Trophoblast cell (in vitro differentiated cells and primary cell): ENCODE results near the gene TNFSF4.

Experiments
- DNase-seq, 2 donors: peaks; one replicate each; pipeline ENCODE4 v3.0.0-alpha.2; 2016
- H2AFZ ChIP-seq: 2 replicates; pipeline ENCODE4 v1.6.1; 2013; ENCODE audit warnings: low read length, moderate library complexity, mild to moderate bottlenecking; ENCODE audit not compliant: insufficient read depth, poor library complexity
- H2AK5ac ChIP-seq: 2 replicates; pipeline ENCODE4 v1.6.1; 2013; ENCODE audit warnings: mild to moderate bottlenecking, low read length
- H2BK120ac ChIP-seq: 2 replicates; pipeline ENCODE4 v1.6.1; 2013; ENCODE audit warnings: low read length, mild to moderate bottlenecking, moderate library complexity; ENCODE audit not compliant: insufficient read depth, poor library complexity
- H2BK12ac ChIP-seq: 2 replicates; pipeline ENCODE4 v1.6.1; 2013; ENCODE audit warnings: mild to moderate bottlenecking, low read length, moderate library complexity
- H2BK5ac ChIP-seq: 2 replicates; pipeline ENCODE4 v1.6.1; 2013; ENCODE audit warnings: low read length, low read depth, moderate library complexity, mild to moderate bottlenecking; ENCODE audit not compliant: poor library complexity
- H3K14ac ChIP-seq: 2 replicates; pipeline ENCODE4 v1.6.1; 2013; ENCODE audit warnings: mild to moderate bottlenecking, low read length
- H3K18ac ChIP-seq: 2 replicates; pipeline ENCODE4 v1.6.1; 2013; ENCODE audit warnings: mild to moderate bottlenecking, low read length
- H3K23ac ChIP-seq: 2 replicates; pipeline ENCODE4 v1.6.1; 2013; ENCODE audit warnings: low read length
- H3K27ac ChIP-seq: 2 replicates; pipeline ENCODE4 v1.5.1; 2013; ENCODE audit warnings: low read depth, mild to moderate bottlenecking, inconsistent platforms, low read length, moderate library complexity
- H3K27me3 ChIP-seq: 2 replicates; pipeline ENCODE4 v1.6.1; 2013; ENCODE audit warnings: inconsistent platforms, mild to moderate bottlenecking, low read length, moderate library complexity; ENCODE audit not compliant: insufficient read depth
- H3K36me3 ChIP-seq, 2 experiments: 1 replicate in 1 of 2; 2 replicates in 1 of 2; pipeline ENCODE4 v1.6.1; 2013; ENCODE audit warnings: low read length in 2 of 2, mild to moderate bottlenecking in 2 of 2, moderate library complexity in 1 of 2; ENCODE audit not compliant: insufficient read depth in 2 of 2, control insufficient read depth in 1 of 2
- H3K4ac ChIP-seq: 2 replicates; pipeline ENCODE4 v1.6.1; 2013; ENCODE audit warnings: low read depth, mild to moderate bottlenecking, low read length, moderate library complexity
- H3K4me1 ChIP-seq, 2 experiments: 1 replicate in 1 of 2; 2 replicates in 1 of 2; pipeline ENCODE4 v1.6.1; 2013; ENCODE audit warnings: low read length in 2 of 2, mild to moderate bottlenecking in 2 of 2, moderate library complexity in 1 of 2; ENCODE audit not compliant: insufficient read depth in 2 of 2, control insufficient read depth in 1 of 2
- H3K4me2 ChIP-seq: 2 replicates; pipeline ENCODE4 v1.6.1; 2013; ENCODE audit warnings: inconsistent platforms, mild to moderate bottlenecking, low read length, moderate library complexity
- H3K4me3 ChIP-seq: 2 replicates; pipeline ENCODE4 v1.5.1; 2013; ENCODE audit warnings: mild to moderate bottlenecking, low read depth, low read length, inconsistent platforms
- H3K79me1 ChIP-seq: one replicate; pipeline ENCODE4 v1.6.1; 2013; ENCODE audit warnings: low read length
- H3K79me2 ChIP-seq: 2 replicates; pipeline ENCODE4 v1.6.1; 2013; ENCODE audit warnings: low read length, mild to moderate bottlenecking; ENCODE audit not compliant: control insufficient read depth, insufficient read depth, poor library complexity
- H3K9ac ChIP-seq: 2 replicates; pipeline ENCODE4 v1.6.1; 2013; ENCODE audit warnings: mild to moderate bottlenecking, low read length
- H3K9me3 ChIP-seq: 2 replicates; pipeline ENCODE4 v1.6.1; 2013; ENCODE audit warnings: low read depth, mild to moderate bottlenecking, control low read depth, inconsistent platforms, low read length; ENCODE audit not compliant: insufficient read depth
- H4K12ac ChIP-seq: 2 replicates; pipeline ENCODE4 v1.6.1; 2013; ENCODE audit warnings: low read depth, mild to moderate bottlenecking, low read length, moderate library complexity
- H4K8ac ChIP-seq: 2 replicates; pipeline ENCODE4 v1.6.1; 2013; ENCODE audit warnings: low read depth, mild to moderate bottlenecking, low read length, moderate library complexity
- H4K91ac ChIP-seq: one replicate; pipeline ENCODE4 v1.6.1; 2013; ENCODE audit warnings: low read depth, mild to moderate bottlenecking, low read length, moderate library complexity
- WGBS: extraction: QIAGEN DNeasy Blood & Tissue Kit; methylation state at CpG from one replicate; pipeline ENCODE4 v1.1.7; 2013; ENCODE audit warnings: missing lambda C conversion rate; ENCODE audit not compliant: insufficient read length, insufficient coverage; ENCODE audit errors: extremely low coverage; 5-methylcytosine and 5-hydroxymethylcytosine counted together

TNFSF4 gene

DNA sequence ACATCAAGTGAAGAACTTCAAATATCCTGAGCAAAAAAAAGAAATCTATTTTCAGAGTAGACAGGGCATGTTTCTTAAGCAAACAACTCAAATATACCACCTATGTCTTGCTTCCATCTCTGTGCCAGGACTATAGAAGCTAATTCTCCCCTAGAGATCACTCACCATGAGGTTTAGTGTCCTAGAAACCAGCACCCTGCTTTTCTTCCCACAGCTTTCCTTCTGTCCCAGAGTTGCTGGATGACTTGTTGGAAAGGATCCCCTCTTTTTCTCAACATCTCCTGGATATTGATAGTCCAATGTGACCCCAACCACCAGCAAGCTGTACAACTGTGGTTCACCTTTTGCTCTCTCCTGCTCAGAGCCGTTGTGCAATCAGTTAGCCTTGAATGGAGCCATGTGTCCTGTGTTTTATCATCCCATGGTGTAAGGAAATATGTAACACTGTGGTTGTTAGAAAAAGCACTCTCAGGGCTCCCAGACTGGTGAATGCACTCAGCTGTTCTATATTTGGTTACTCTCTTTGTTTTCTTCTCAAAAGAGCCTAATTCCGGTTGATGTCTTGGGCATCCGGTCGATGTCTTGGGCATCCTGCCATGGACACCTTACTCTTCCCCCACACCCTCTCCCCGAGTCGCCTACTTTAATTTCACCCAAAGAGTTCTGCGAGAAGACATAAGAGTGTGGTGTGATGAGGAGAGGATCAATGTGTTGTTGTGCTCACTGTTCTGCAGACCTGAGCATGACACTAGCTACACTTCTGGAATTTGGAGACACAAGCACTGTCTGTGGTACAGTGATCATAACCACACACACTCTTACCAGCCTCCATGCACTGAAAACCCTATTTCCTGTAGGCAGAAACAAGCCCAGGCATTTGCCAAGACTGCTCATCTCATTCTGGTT is 1.7 kb downstream of the TNFSF4 start:
- Histone ChIP-seq H3K18ac (no peak overlapping the region), H2BK12ac (no peak overlapping the region), H3K27me3 (no peaks in the 10 kb centered on the region), H3K9ac (no peak overlapping the region), H3K4me3 (no peak overlapping the region), H2AK5ac (no peak overlapping the region), H3K79me1 (no peaks in the 10 kb centered on the region), H3K79me2 (no peaks in the 10 kb centered on the region), H3K14ac (no peak overlapping the region), H3K27ac (no peak overlapping the region), H3K23ac (no peak overlapping the region), H4K91ac (no peak overlapping the region), H2BK120ac (no peak overlapping the region), H4K12ac (no peak overlapping the region), H3K9me3 (peaks cover 2% of the 10 kb centered on the region), H3K4me2 (no peak overlapping the region), H4K8ac (no peak overlapping the region), H2BK5ac (no peak overlapping the region), H3K4ac (no peak overlapping the region), H3K36me3 (no peaks in the 10 kb centered on the region), H2AFZ (no peak overlapping the region), H3K4me1 (peaks cover 6 to 7% of the 10 kb centered on the region in 2 experiments)
- WGBS = no CpG with 5 or more reads among the region's 7 CpGs
- no peak for DNase-seq

DNA sequence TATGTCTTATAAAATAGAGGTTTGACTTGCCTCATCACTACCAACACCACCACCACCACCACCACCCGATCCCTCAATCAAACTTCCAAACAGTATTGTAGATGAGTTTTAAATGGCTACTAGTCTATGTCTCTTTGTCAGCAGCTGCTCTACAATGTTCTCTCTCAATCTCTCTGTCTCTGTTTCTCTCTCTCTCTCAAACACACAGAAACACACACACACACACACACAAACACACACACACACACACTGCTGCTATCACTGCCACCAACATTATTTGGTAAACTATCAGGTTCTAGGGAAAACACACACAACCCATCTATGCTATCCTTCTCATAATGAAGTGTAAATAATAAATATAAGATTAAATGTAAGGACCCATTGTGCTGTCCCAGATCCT is 2.4 kb downstream of the TNFSF4 start:
- Histone ChIP-seq H3K14ac (no peak overlapping the region), H3K4ac (no peak overlapping the region), H2BK120ac (no peak overlapping the region), H3K18ac (no peak overlapping the region), H3K9me3 (no peaks in the 10 kb centered on the region), H2BK12ac (no peak overlapping the region), H4K8ac (no peak overlapping the region), H3K4me3 (no peak overlapping the region), H2AFZ (no peak overlapping the region), H3K4me1 (peaks cover 6 to 7% of the 10 kb centered on the region in 2 experiments), H3K79me2 (no peaks in the 10 kb centered on the region), H3K23ac (no peak overlapping the region), H4K91ac (no peak overlapping the region), H2BK5ac (no peak overlapping the region), H3K36me3 (no peaks in the 10 kb centered on the region), H4K12ac (no peak overlapping the region), H3K4me2 (no peak overlapping the region), H3K27me3 (no peaks in the 10 kb centered on the region), H2AK5ac (no peak overlapping the region), H3K79me1 (no peaks in the 10 kb centered on the region), H3K27ac (no peak overlapping the region), H3K9ac (no peak overlapping the region)
- WGBS = no CpG with 5 or more reads among the region's 1 CpG
- DNase-seq = no peak

DNA sequence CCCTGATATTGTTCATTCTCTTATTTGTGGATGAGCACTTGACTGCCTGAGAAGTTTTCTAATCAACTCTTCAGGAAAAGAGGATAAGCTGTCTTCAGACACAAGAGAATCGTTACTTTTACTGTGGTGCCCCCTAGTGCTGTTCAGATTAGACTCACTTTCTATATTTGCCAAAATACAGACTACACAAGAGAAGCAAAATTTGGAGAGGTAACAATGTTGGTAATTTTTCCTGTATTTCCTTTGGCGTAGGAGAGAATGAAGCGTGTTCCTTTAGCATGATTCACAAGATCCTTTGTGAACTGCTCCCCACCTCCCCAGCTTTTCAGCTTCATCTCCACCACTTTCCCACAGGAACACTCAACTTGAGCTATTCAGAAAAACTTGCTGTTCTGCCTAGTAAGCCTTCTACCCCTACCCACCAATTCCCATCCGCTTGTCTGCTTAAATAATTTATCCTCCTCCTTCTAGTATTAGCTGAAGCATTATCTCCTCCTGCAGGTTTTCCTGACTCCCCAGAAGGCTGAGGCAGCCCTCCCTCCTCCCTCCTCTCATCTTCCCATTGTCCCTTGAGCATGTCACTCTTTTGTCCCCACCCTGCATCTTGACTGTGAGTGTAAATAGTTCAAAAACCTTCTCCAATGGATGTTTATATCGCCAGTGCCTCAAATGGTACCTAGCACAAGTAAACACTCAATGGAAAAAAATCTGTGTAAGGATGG is 4.5 kb downstream of the TNFSF4 start:
- Histone ChIP-seq H4K8ac (no peak overlapping the region), H4K91ac (no peak overlapping the region), H3K9ac (no peak overlapping the region), H3K4ac (no peak overlapping the region), H3K79me2 (no peaks in the 10 kb centered on the region), H3K18ac (no peak overlapping the region), H3K36me3 (no peaks in the 10 kb centered on the region), H3K4me3 (no peak overlapping the region), H3K27ac (no peak overlapping the region), H3K27me3 (no peaks in the 10 kb centered on the region), H3K4me2 (no peak overlapping the region), H2BK5ac (no peak overlapping the region), H3K9me3 (no peaks in the 10 kb centered on the region), H2AFZ (no peak overlapping the region), H2BK12ac (peak overlapping the region; percentile 66), H4K12ac (no peak overlapping the region), H3K14ac (no peak overlapping the region), H3K4me1 (peaks cover 6 to 7% of the 10 kb centered on the region in 2 experiments), H3K79me1 (no peaks in the 10 kb centered on the region), H3K23ac (no peak overlapping the region), H2AK5ac (no peak overlapping the region), H2BK120ac (no peak overlapping the region)
- no CpG with 5 or more reads among the region's 5 CpGs for WGBS
- peak; percentile 41 to 73 for DNase-seq

DNA sequence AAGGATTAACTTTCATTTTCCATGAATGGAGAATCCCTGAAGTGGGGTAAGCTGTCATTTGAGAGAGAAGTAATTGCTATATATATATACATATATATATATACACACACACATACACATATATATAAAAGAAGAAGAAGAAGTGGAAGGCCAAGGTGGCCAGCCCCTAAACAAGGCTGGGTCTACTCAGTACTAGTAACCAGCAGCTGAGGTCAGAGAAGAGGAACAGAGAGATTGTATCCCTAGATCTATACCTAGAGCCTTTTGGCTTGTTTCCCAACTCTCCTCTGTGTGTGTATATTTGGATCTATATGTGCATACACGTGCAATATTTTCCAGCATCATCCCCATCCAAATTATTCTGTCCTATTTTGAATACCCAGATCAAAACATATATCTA is 5.2 kb downstream of the TNFSF4 start:
- H2AK5ac ChIP-seq = no peak overlapping the region
- no peaks in the 10 kb centered on the region for H3K79me2 ChIP-seq
- no peak overlapping the region for H2BK5ac ChIP-seq
- H4K91ac ChIP-seq = no peak overlapping the region
- H4K8ac ChIP-seq = no peak overlapping the region
- H3K4me3 ChIP-seq = no peak overlapping the region
- no peak overlapping the region for H2BK120ac ChIP-seq
- no peaks in the 10 kb centered on the region for H3K79me1 ChIP-seq
- no peak overlapping the region for H4K12ac ChIP-seq
- no peaks in the 10 kb centered on the region for H3K27me3 ChIP-seq
- H3K9me3 ChIP-seq = no peaks in the 10 kb centered on the region
- DNase-seq = no peak
- H3K23ac ChIP-seq = no peak overlapping the region
- H2AFZ ChIP-seq = no peak overlapping the region
- H3K4me1 ChIP-seq = peaks cover 6 to 7% of the 10 kb centered on the region in 2 experiments
- H3K27ac ChIP-seq = no peak overlapping the region
- H3K14ac ChIP-seq = no peak overlapping the region
- H3K18ac ChIP-seq = no peak overlapping the region
- no peaks in the 10 kb centered on the region for H3K36me3 ChIP-seq
- H2BK12ac ChIP-seq = no peak overlapping the region
- no peak overlapping the region for H3K4ac ChIP-seq
- no peak overlapping the region for H3K4me2 ChIP-seq
- no peak overlapping the region for H3K9ac ChIP-seq
- WGBS = no CpG with 5 or more reads among the region's 1 CpG
